HG02973 (cell line): ENCODE data around the gene TFCP2L1.

Experiments
- ATAC-seq: cut with Tn5 transposase; IDR thresholded peaks from one replicate; pipeline ENCODE4 v1.9.1; 2021; ENCODE audit warnings: moderate library complexity; ENCODE audit not compliant: unreplicated experiment

The TFCP2L1 gene

DNA sequence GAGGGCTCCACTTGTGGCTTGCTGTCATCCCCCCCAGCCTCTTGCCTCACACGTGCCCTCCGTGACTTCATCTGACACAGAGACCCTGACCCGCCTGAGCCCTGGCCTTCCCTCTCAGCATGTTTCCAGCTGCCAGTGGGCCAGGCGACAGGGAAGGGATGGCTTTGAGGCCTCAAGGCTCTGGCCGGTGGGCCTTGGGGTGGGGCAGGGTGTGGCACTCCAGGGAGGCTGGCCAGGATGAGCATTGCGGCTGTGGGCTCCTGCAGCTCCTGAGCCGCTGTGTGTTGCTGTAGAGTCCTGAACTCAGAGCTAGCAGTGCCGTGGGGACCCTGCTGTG lies 85.0 kb downstream of the TFCP2L1 start:
- no peak for ATAC-seq

DNA sequence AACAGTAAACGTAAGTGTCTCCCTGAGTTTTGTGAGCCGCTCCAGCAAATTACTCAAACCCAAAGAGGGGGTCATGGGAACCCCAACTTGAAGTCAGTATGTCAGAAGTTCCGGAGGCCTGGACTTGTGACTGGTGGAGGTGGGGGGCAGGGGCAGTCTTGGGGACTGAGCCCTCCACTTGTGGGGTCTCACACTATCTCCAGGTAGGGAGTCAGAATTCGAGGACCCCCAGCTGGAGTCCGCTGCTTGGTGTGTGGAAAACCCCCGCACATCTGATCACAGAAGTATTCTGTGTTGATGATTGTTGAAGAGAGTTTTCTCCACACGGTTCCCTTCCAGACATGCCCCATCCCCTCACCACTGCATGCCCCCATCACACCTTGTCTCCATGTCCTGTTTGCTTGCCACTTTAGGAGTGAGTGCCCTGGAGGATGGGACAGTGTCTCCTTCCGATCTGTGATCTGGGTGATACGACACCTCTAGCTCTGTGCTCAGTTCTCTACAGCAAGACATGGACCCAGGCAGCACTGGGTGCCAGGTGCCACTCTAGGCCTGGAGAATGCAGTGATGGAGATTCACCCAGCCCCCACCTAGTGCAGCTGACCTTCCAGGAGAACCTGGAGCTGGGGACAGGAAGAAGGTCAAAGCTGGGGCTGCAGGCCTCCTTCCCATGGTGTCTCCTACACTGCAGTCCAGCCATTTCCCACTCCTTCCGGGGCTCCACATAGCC lies 85.6 kb downstream of the TFCP2L1 start:
- ATAC-seq: no peak

DNA sequence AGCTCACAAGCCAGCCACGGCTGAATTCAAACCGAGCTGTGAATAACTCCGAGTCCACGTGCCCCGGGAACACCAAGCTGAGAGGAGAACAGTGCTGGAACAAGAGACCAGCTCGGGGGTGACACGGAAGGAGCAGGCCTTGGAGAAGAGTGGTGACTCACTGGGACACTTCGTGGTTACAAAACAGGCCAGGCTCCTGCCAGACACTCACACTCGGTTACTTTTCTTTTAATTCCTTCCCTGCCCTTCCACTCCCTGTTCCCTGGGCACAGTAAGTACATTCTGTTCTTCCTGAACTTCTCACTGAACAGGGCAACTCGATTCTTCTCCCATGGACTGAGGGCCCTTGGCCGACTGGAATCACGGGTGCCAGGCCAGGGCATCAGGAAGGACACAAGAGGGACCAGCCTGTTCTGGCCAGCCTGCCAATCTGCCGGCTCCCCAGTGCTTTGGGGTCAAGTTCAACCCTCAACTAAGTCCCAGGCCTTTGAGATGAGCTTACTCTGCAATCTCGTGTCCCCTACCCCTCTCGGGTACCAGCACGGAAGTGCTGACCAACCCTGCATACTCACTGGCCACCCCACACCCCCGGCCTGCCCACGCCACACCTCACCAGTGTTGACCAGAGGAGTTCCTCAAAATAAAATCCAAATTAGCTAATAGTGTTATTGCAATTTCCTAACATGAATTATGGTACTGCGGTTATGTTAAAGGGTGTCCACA lies 87.5 kb downstream of the TFCP2L1 start:
- ATAC-seq: no peak

DNA sequence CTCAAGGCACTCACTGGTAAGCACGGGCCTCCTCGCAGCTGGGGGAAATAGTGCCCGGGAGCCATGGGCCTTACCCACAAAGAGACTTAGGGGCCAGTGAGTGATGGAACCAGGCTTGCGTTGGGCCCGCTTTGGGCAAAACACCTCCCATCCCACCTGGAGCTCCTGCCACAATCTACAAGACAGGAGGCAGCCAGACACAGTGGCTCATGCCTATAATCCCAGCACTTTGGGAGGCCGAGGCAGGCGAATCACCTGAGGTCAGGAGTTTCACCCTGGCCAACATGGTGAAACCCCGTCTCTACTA lies 88.2 kb downstream of the TFCP2L1 start:
- ATAC-seq: no peak

DNA sequence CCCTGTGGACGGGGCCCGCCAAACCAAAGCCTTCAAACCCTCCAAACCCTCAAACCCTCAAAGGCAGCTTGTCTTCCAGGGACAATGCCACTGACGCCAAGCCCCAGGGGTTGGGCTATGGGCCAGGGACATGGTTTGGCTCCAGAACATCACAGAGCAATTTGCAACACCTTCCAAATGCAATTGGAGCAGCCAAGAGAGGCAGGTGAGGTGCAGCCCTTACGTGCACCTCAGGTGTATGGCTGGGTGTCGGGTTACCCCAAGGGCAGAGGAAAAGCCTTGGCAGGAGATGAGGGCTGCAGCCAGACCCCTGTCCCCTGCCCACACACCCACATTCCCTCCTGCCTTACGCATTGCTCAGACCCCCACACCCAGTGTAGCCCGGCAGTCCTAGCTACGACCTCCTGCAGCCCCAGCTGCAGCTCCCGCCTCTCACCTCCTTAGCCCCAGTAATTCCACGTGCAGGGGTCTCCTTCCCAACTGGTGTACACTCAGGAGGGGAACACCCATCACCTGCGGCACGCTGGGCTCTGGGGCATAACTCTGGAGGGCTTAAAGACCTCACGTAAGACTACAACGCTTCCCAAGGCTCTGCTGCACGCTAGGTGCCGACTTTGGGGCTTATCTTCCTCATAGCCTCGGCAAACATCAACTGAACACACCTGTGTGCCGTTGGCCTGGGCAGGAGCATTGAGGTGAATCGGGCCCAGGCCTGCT lies 88.7 kb downstream of the TFCP2L1 start:
- no peak for ATAC-seq

DNA sequence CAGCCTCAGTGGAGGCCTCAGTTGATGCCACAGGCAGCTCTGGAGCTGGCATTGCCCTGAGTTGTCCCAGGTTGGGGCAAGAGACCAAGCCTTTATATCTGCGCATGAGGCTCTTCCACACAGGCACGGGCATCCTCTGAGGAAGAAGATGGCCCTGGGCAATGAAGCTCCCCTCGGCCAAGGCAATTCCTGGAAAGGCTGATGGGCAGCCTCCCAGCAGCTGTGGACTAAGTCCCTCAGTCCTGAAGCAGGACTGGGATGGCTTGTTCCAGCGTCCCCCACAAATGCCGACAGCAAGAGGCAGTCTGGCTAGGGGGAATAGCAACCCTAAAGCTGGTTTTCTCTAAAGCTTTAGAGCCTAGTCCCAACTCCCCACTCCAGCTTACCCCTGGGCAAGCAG lies 90.0 kb downstream of the TFCP2L1 start:
- no peak for ATAC-seq

DNA sequence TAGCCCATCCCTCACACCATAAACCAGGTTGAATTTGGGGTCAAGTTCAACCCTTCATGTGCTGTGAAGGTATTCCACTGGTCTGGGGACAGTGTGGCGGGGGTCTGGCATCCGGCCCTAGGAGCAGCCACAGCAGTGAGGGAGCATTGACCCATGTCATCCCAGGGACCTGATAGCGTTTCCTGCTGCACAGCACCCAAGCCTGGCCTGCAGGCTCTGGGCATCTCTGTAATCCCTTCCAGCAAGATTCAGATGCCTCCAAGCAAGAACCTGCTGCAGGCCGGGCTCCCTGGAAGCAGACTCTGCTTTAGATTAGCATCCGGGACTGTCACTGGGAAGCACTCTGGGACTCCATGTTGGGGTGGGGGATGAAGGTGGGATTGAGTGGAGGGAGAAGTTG lies 90.4 kb downstream of the TFCP2L1 start:
- ATAC-seq: no peak

DNA sequence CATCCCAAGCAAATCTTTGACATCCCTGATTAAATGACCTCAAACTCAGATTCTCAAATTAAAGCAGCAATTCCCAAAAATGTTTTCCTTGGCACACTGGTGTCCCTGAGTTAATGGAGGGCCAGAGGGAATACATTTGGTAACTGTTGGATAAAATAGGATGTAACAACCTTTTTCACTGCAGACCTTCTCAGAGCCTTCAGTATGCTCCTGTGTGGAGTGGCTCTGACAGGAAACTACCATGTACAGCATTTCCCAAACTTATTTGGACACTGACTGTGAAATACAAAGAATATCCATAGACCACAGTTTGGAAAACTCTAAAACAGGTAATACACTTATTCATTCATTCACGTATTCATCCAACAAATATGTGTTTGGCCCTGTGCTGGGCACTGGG lies 91.8 kb downstream of the TFCP2L1 start:
- no peak for ATAC-seq

DNA sequence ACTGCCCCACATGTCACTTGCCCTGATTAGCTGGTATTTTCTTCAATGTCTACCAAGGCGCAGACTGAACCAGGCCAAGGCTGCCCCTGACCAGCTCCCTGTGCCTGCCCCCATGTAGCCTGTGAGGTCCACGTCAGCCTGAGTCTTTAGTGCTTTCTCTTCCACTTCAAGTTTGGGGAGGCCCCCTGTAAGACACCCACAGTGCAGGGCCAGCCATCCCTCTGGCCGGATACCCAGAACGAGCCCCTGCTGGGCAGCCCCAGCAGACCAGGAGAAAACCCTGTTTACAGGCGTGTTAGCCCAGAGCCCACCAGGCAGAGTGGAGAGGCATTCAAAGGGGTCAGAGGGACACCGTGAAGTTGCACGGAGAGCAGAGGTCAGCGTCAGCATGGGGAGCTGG lies 92.4 kb downstream of the TFCP2L1 start:
- ATAC-seq: no peak

DNA sequence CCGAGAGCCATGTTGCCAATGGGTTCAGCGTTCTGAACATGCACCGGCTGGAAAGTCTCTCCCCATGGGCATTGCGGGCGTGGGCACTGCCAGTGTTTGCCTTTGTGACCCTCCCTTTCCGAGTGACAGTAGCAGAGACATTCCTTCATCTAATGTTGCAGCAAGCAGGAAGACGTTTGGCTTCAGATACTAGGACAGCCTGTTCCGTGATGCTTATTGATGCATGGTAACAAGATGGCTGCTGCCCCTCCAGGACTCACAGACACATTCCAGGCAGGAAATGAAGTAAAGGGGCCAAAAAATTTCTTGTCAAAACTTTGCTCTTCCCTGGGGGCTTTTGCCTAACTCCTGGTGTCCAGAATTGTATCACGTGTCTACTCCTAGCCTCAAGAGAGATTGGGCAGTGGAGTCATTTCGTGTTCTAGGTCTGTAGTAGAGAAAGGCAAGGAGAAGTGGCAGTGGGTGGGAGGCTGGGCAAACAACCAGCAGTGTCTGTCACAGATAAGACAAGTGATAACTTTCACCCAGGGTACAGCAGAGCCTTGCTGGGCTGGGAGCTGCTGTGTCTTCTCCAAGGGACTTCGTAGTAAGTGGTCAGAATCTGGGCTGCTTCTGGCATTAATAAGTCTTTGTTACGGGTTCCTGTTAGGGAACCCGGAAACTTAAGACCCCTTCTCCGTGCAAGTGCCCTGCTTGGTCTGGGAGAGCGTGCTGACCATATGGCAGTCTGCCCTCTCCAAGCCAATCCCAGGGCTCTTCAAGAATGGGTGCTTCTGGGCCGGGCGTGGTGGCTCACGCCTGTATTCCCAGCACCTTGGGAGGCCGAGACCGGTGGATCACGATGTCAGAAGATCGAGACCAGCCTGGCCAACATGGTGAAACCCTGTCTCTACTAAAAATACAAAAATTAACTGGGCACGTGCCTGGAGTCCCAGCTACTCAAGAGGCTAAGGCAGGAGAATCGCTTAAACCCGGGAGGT lies 93.5 kb downstream of the TFCP2L1 start:
- ATAC-seq: no peak

DNA sequence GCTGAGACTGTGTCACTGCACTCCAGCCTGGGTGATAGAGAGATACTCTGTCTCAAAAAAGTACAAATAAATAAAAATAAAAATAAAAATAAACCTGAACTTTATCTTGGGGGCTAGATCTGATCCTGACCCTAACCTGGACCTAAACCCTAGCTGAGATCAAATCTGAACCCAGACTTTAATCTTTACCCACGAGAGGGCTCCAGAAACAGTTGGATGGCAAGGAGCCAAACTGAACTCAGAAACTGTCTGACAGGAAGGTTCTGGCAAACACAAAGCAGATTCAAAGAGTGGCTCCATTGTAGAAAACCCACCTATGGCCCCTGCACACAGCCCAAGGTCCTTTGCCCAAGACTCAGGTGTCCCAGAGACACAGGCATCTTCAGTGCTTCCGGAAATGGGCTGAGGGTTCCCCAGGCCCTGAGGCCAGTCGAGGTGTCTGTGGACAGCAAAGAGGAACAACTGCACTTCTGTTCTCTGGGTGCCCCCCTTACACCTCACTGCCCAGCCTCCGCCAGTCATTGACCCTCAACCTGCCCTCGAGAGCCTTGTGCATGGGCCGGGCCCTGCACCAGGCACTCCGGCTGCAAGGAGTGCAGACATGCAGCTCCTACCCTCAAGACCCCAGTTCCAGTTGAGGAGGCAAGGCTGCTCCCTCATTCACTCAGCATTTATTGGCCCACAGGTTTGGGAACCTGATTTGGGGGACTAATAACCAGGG lies 95.2 kb downstream of the TFCP2L1 start:
- no peak for ATAC-seq

DNA sequence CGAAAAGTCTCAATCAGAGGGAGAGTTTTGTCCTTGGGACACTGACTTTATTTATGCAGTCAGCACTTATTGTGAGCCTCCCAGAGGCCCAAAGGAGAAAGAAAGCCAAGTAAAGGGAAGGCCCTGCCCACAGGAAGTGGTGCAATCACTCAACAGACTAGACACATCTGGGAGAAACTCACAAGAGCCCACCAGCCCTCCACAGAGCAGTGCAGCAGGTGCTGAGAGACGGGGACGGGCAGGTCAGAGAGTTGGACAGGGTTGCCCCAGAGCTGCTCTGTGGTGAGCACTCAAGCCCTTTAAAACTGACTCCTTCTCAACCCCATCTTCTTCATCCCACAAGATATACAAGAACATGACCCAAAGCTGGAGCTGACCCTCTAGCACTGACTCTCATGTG lies 96.0 kb downstream of the TFCP2L1 start:
- no peak for ATAC-seq

DNA sequence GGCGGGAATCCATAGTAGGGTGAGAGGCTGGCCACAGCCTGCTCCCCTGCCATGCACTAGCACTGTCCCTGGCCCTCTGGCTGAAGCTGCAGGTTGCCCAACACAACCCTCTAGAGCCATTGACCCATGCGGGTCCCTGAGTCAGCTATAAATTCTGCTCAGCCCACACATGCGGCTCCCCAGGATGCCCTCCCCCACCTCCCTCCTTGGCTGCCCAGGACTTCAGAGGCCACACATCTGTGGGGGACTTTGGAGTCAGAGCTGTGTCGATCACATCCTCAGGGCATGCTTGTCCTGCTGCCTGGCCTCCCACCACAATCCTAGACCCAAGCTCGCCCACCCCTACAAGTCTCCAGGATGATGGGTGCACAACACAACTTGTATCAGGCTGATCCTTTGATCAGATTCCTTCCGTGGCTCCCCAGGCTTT lies 97.0 kb downstream of the TFCP2L1 start:
- no peak for ATAC-seq

DNA sequence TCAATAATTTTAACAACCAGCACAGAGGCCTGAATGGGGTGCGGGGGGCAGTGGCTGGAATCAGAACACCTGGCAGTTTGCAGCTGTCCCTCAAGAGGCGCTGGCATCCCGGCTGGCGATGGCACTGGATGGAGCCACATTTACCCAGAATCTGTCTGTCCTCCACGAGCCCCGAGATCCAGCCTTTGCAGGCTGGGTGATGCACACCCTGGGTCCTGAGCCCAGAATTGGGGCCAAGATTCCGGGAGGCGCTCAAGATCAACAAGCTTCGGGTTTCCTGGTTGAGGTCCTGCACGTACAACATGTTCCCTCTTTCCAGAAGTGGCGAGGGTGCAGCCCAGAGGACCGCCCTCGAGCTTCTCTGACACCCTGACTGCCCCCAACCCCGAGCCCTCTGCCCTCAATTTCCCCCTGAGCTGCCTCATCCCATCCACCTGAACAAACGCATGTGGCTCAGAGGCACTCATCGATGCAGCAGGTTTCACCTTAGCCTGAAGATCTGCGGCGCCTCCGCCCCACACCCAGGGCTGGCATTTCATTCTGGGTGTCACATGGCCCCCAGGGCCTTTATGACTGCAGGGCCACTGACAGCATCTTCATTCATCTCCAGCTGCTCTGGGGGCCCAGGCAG lies 97.5 kb downstream of the TFCP2L1 start:
- ATAC-seq: no peak

DNA sequence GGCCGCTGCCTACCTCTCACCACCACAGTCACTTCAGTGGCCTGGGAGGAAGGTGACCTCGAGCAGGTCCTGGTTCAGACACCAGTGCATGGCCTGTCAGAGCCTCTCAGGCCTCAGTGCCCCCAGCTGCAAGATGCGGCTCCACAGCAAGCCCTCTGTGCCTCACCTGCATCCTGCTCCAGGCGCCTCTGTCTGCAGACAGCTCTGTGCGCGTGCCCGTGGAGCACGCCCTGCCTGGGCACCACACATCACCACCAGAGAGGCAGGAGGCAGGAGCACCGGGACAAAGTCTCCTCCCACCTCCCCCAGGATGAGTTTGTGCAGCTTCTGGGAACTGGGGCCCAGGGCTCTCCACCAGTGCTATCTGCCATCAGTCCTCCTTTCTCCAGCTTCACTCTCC lies 98.7 kb downstream of the TFCP2L1 start:
- ATAC-seq: no peak

DNA sequence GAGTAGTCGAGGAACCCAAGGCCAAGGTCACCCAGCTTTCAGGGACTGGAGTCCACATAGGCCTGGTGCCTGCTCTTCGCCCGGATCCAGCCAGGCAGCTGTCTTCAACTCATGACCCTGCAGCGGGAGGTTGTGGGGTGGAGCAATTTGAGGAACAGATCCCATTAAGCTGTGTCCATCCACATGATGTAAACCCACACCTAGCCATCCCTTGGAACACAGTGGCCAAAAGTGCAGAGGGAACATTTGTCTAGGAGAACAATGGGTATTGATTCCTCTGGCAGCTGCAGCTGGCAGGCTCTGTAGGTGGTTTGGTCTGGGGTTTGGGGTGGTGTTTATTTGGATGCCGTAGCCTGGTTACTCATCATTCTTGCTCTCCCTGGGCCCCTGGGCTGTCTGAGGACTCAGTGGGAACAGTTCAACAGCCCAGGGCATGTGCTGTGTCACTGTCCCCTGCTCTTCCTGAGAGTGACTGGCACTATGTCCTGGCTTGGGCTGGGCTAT lies 99.4 kb downstream of the TFCP2L1 start:
- ATAC-seq: no peak

DNA sequence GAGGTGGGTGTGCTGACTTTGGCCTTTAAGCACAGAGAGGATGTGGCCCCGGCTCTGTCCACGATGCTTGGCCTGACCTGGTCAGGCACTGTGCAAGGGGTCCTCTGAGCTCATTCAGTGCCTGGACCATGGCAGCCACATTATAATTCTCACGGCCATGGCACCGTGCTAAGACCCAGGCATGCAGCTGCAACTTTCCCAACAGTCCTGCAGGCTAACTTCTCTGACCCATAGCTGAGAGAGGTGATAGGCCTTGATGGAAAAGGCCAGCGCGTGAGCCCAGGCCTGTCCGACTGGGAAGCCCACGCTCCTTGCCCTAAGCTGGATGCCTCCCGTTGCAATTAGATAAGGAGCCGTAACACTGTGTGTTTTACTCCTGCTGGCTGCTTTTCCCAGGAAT lies 99.9 kb downstream of the TFCP2L1 start:
- no peak for ATAC-seq

DNA sequence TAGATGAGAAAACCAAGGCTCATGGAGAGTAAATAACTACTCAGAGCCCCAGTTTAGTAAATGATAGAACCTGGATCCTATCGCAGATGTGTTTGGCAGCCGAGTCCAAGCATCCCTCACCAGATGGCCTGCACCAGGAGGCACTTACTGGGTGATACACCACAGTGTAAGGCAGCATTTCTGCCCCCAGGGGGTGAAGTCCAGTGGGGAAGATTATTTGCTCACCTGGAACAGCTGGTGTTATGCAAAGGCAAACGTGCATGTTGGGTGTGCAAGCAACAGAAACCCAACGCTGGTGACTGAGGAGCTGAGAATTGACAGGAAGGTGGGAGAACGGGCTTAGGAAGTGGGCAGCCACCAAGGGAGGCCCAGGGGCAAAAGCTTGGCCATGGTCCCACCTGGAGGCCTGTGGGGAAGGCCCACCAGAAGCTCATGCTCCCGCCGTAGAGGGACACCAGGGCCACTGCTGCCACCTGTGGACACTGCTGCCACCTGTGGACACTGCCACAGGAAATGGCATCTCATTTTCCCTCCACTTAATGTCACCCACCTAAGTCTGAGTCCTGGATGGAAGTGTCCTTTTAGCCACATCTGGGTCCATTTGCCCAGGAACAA lies 100.6 kb downstream of the TFCP2L1 start:
- ATAC-seq: no peak

DNA sequence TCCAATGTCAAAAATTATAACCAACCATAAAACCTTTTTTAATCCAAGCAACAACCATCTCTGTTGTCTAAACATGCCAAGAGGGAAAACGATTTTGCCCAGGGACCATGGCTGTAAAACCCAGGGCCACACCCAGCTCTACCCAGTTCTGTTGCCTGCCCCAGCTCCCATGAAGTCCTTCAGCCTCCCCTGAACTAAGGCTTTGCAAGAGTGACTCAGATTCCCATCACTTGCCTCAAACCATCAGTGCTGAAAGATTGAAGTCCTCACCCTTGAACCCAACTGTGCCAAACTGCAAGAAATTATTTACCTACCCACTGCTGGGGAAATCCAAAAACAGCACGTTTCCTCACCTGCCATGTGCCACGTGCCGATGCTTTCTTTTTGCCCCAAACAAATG lies 102.5 kb downstream of the TFCP2L1 start:
- no peak for ATAC-seq
